Effector memory CD4-positive, alpha-beta T cell (primary cell): ENCODE measurements around the gene DGKD.

Source experiments
- DNase-seq, 3 donors: peaks; one replicate each; pipeline ENCODE4 v3.0.0-alpha.2; 2020
- H3K27ac ChIP-seq: 2 replicates; pipeline ENCODE4 v1.7.0; 2013; ENCODE audit warnings: mild to moderate bottlenecking, low read length, moderate library complexity; ENCODE audit not compliant: insufficient read depth, poor library complexity, severe bottlenecking
- H3K27me3 ChIP-seq: replicated peaks from 2 replicates; pipeline ENCODE4 v1.7.0; 2013; ENCODE audit warnings: mild to moderate bottlenecking, low read length; ENCODE audit not compliant: insufficient read depth, control insufficient read depth, poor library complexity, severe bottlenecking
- H3K36me3 ChIP-seq: 2 replicates; pipeline ENCODE4 v1.7.0; 2013; ENCODE audit warnings: mild to moderate bottlenecking, low read length, moderate library complexity; ENCODE audit not compliant: control insufficient read depth, insufficient read depth
- H3K4me1 ChIP-seq: 2 replicates; pipeline ENCODE4 v1.7.0; 2013; ENCODE audit warnings: low read length, mild to moderate bottlenecking; ENCODE audit not compliant: control insufficient read depth, insufficient read depth, poor library complexity, severe bottlenecking
- H3K4me3 ChIP-seq: 2 replicates; pipeline ENCODE4 v1.7.0; 2013; ENCODE audit warnings: low read length, low read depth, mild to moderate bottlenecking; ENCODE audit not compliant: insufficient read depth, poor library complexity, severe bottlenecking
- H3K9me3 ChIP-seq: 2 replicates; pipeline ENCODE4 v1.7.0; 2013; ENCODE audit warnings: mild to moderate bottlenecking, low read length, moderate library complexity; ENCODE audit not compliant: control insufficient read depth

Gene DGKD

GRCh38 chr2:233453111-233453915, 99.0 kb downstream of the DGKD start:
- Histone ChIP-seq H3K27ac (no peak overlapping the region), H3K36me3 (peaks cover 99% of the 10 kb centered on the region), H3K27me3 (no peaks in the 10 kb centered on the region), H3K9me3 (no peaks in the 10 kb centered on the region), H3K4me3 (no peak overlapping the region), H3K4me1 (no peaks in the 10 kb centered on the region)
- DNase-seq: no peak

- H3K27ac ChIP-seq: no peak overlapping the region
- H3K4me3 ChIP-seq: no peak overlapping the region
- DNase-seq: no peak
- no peaks in the 10 kb centered on the region for H3K4me1 ChIP-seq
- H3K27me3 ChIP-seq: no peaks in the 10 kb centered on the region
- no peaks in the 10 kb centered on the region for H3K9me3 ChIP-seq
- H3K36me3 ChIP-seq: peaks cover 99% of the 10 kb centered on the region
These were observed 99.6 kb downstream of the DGKD start for GRCh38 chr2:233453916-233454315.

- no peaks in the 10 kb centered on the region for H3K9me3 ChIP-seq
- H3K36me3 ChIP-seq: peaks cover 97% of the 10 kb centered on the region
- no peak for DNase-seq
- no peak overlapping the region for H3K27ac ChIP-seq
- H3K4me1 ChIP-seq: no peaks in the 10 kb centered on the region
- H3K4me3 ChIP-seq: no peak overlapping the region
- no peaks in the 10 kb centered on the region for H3K27me3 ChIP-seq
These were observed 100.7 kb downstream of the DGKD start for GRCh38 chr2:233455006-233455405.

GRCh38 chr2:233455491-233455890, 101.2 kb downstream of the DGKD start:
- no peaks in the 10 kb centered on the region for H3K27me3 ChIP-seq
- no peaks in the 10 kb centered on the region for H3K9me3 ChIP-seq
- no peaks in the 10 kb centered on the region for H3K4me1 ChIP-seq
- H3K4me3 ChIP-seq: no peak overlapping the region
- DNase-seq: no peak
- H3K27ac ChIP-seq: no peak overlapping the region
- H3K36me3 ChIP-seq: peaks cover 96% of the 10 kb centered on the region

- Histone ChIP-seq H3K4me3 (no peak overlapping the region), H3K27me3 (no peaks in the 10 kb centered on the region), H3K9me3 (no peaks in the 10 kb centered on the region), H3K36me3 (peaks cover 95% of the 10 kb centered on the region), H3K4me1 (no peaks in the 10 kb centered on the region), H3K27ac (no peak overlapping the region)
- DNase-seq: no peak
These were observed 101.8 kb downstream of the DGKD start for GRCh38 chr2:233456111-233456510.

- peaks cover 95% of the 10 kb centered on the region for H3K36me3 ChIP-seq
- no peak overlapping the region for H3K27ac ChIP-seq
- H3K27me3 ChIP-seq: no peaks in the 10 kb centered on the region
- no peak for DNase-seq
- H3K9me3 ChIP-seq: no peaks in the 10 kb centered on the region
- H3K4me3 ChIP-seq: no peak overlapping the region
- H3K4me1 ChIP-seq: no peaks in the 10 kb centered on the region
These were observed 102.6 kb downstream of the DGKD start for GRCh38 chr2:233456934-233457333.

GRCh38 chr2:233457356-233457755, 103.1 kb downstream of the DGKD start:
- H3K4me1 ChIP-seq: no peaks in the 10 kb centered on the region
- H3K9me3 ChIP-seq: no peaks in the 10 kb centered on the region
- no peak overlapping the region for H3K4me3 ChIP-seq
- H3K27ac ChIP-seq: no peak overlapping the region
- H3K27me3 ChIP-seq: no peaks in the 10 kb centered on the region
- no peak for DNase-seq
- peaks cover 95% of the 10 kb centered on the region for H3K36me3 ChIP-seq

GRCh38 chr2:233458031-233458610, 103.8 kb downstream of the DGKD start:
- H3K27ac ChIP-seq: no peak overlapping the region
- H3K36me3 ChIP-seq: peaks cover 95% of the 10 kb centered on the region
- no peaks in the 10 kb centered on the region for H3K4me1 ChIP-seq

GRCh38 chr2:233458826-233459225, 104.5 kb downstream of the DGKD start:
- DNase-seq: no peak
- no peaks in the 10 kb centered on the region for H3K9me3 ChIP-seq
- no peak overlapping the region for H3K4me3 ChIP-seq
- H3K27ac ChIP-seq: no peak overlapping the region
- H3K27me3 ChIP-seq: no peaks in the 10 kb centered on the region
- H3K4me1 ChIP-seq: no peaks in the 10 kb centered on the region
- H3K36me3 ChIP-seq: peaks cover 95% of the 10 kb centered on the region

More at GRCh38 chr2:233458031-233458610, 103.8 kb downstream of the DGKD start:
- no peak for DNase-seq
- Histone ChIP-seq H3K4me3 (no peak overlapping the region), H3K9me3 (no peaks in the 10 kb centered on the region), H3K27me3 (no peaks in the 10 kb centered on the region)

- Histone ChIP-seq H3K36me3 (peaks cover 96% of the 10 kb centered on the region), H3K4me3 (no peak overlapping the region), H3K27ac (no peak overlapping the region), H3K9me3 (no peaks in the 10 kb centered on the region), H3K4me1 (no peaks in the 10 kb centered on the region), H3K27me3 (no peaks in the 10 kb centered on the region)
- DNase-seq: no peak
These were observed 105.1 kb downstream of the DGKD start for GRCh38 chr2:233459426-233459825.
